ENCODE measurements around the gene CSF1.

DNA sequence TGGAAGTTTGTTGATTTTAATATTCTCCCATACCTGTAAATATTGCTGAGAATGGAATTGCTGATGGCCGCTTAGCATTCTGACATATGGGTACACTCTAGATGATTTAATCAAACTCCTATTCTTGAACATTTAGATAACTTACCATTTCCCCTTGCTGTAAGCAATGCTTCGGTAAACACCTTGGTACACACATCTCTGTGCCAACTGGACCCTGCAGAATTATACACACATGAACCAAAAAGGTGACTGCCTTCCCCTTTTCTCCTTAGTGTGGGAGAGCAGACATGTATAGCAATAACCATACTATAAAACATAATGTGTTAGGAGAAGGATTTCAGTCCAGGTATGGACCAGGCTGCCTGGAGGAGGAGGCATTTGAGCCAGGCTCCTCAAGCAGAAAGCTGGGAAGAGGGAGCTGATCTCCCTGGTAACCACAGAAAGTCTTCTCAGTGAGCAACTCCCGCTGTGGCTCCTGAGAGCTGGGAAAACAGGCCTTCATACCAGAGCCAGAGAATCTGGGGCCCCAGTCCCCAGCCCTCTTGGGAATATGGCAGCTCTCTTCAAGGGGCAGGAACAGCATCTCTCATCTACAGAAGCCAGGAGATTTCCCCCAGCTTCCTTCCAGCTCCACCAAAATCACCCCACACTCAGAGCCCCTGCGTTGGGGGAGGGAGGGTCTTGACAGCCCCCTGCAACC is 33.9 kb upstream of the CSF1 start:
- TF ChIP-seq, protein P1, sequence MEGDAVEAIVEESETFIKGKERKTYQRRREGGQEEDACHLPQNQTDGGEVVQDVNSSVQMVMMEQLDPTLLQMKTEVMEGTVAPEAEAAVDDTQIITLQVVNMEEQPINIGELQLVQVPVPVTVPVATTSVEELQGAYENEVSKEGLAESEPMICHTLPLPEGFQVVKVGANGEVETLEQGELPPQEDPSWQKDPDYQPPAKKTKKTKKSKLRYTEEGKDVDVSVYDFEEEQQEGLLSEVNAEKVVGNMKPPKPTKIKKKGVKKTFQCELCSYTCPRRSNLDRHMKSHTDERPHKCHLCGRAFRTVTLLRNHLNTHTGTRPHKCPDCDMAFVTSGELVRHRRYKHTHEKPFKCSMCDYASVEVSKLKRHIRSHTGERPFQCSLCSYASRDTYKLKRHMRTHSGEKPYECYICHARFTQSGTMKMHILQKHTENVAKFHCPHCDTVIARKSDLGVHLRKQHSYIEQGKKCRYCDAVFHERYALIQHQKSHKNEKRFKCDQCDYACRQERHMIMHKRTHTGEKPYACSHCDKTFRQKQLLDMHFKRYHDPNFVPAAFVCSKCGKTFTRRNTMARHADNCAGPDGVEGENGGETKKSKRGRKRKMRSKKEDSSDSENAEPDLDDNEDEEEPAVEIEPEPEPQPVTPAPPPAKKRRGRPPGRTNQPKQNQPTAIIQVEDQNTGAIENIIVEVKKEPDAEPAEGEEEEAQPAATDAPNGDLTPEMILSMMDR (optimal IDR thresholded peaks at IDR 0.05 in 1 of 3, IDR thresholded peaks at IDR 0.05 in 1 of 3, conservative IDR thresholded peaks at IDR 0.05 in 1 of 3; ENCODE audit: extremely low read depth in 1 of 3, insufficient read depth in 2 of 3, low read length in 3 of 3) = no peak
- no peak for TF ChIP-seq EZH2 (IDR thresholded peaks at IDR 0.05; ENCODE audit: low read length)

All from keratinocyte (primary cell).